GM23338 (cell line): ENCODE measurements around the gene HMX2. TPM values are rescaled to one million over a fixed set of nuclear protein-coding genes. Genes with fewer than 3 reads are reported as not detected.

Experiments used
- ATAC-seq: fragments of 200-7000 bp; cut with Tn5 transposase; 3 replicates; pipeline ENCODE4 v1.9.1; 2020
- DNase-seq: peaks from one replicate; pipeline ENCODE4 v3.0.0-alpha.2; 2015; ENCODE audit warnings: low spot score
- H2AFZ ChIP-seq: fragments of 200-600 bp; sonication (generic); 2 replicates; pipeline ENCODE4 v1.8.0; 2016; ENCODE audit warnings: antibody characterized with exemption, mild to moderate bottlenecking, moderate library complexity
- H3F3A ChIP-seq: fragments of 200-600 bp; sonication (generic); replicated peaks from 2 replicates; pipeline ENCODE4 v1.8.0; 2017; ENCODE audit warnings: antibody characterized with exemption, mixed run types, low read depth
- H3K27ac ChIP-seq: fragments of 200-600 bp; sonication (generic); 2 replicates; pipeline ENCODE4 v1.6.1; 2016; ENCODE audit warnings: low read depth
- H3K27me3 ChIP-seq: fragments of 200-600 bp; sonication (generic); 2 replicates; pipeline ENCODE4 v1.8.0; 2016; ENCODE audit warnings: mild to moderate bottlenecking, mixed run types, moderate library complexity; ENCODE audit not compliant: insufficient read depth
- H3K36me3 ChIP-seq: fragments of 200-600 bp; sonication (generic); 2 replicates; pipeline ENCODE4 v1.8.0; 2016; ENCODE audit warnings: mild to moderate bottlenecking; ENCODE audit not compliant: insufficient read depth
- H3K4me1 ChIP-seq: fragments of 200-600 bp; sonication (generic); 2 replicates; pipeline ENCODE4 v1.8.0; 2016; ENCODE audit warnings: mild to moderate bottlenecking, moderate library complexity; ENCODE audit not compliant: insufficient read depth
- H3K4me2 ChIP-seq: fragments of 200-600 bp; sonication (generic); 2 replicates; pipeline ENCODE4 v1.7.1; 2017; ENCODE audit warnings: mixed run types
- H3K4me3 ChIP-seq: fragments of 200-600 bp; sonication (generic); 2 replicates; pipeline ENCODE4 v1.6.1; 2016; ENCODE audit warnings: mixed run types
- H3K79me2 ChIP-seq: fragments of 200-600 bp; sonication (generic); replicated peaks from 2 replicates; pipeline ENCODE4 v1.8.0; 2017; ENCODE audit warnings: mild to moderate bottlenecking; ENCODE audit not compliant: insufficient read depth
- H3K9me2 ChIP-seq: fragments of 200-600 bp; sonication (generic); 2 replicates; pipeline ENCODE4 v1.8.0; 2017; ENCODE audit not compliant: insufficient read depth
- H4K20me1 ChIP-seq: fragments of 200-600 bp; sonication (generic); replicated peaks from 2 replicates; pipeline ENCODE4 v1.8.0; 2017; ENCODE audit warnings: mild to moderate bottlenecking; ENCODE audit not compliant: insufficient read depth
- H3K27ac Mint-ChIP-seq: 2 replicates; pipeline ENCODE4 v1.8.0; 2020; ENCODE audit warnings: inconsistent platforms, mild to moderate bottlenecking, moderate library complexity, mixed read lengths
- H3K27me3 Mint-ChIP-seq: 3 replicates; pipeline ENCODE4 v1.8.0; 2022; ENCODE audit warnings: low read depth, mild to moderate bottlenecking, moderate library complexity, mixed read lengths, inconsistent platforms; ENCODE audit not compliant: insufficient read depth, poor library complexity
- H3K36me3 Mint-ChIP-seq: 3 replicates; pipeline ENCODE4 v1.8.0; 2021; ENCODE audit warnings: low read depth, mild to moderate bottlenecking, inconsistent platforms, moderate library complexity, mixed read lengths
- H3K4me1 Mint-ChIP-seq: 3 replicates; pipeline ENCODE4 v1.8.0; 2020; ENCODE audit warnings: mild to moderate bottlenecking, inconsistent platforms, mixed read lengths
- H3K4me3 Mint-ChIP-seq: 3 replicates; pipeline ENCODE4 v1.8.0; 2021; ENCODE audit warnings: moderate library complexity, mild to moderate bottlenecking, inconsistent platforms, mixed read lengths
- H3K9me3 Mint-ChIP-seq: 3 replicates; pipeline ENCODE4 v1.8.0; 2020; ENCODE audit warnings: moderate library complexity, mild to moderate bottlenecking, inconsistent platforms, mixed read lengths
- CTCF ChIP-seq, 2 experiments: fragments of 200-600 bp in 1 of 2; sonication (generic) in 1 of 2; conservative IDR thresholded peaks; 2 replicates each; pipeline versions ENCODE4 v1.5.1 to v1.6.1; 2016 to 2017; ENCODE audit warnings: antibody characterized with exemption in 2 of 2, low read depth in 2 of 2, mild to moderate bottlenecking in 2 of 2, moderate library complexity in 1 of 2
- ETS1 ChIP-seq: IDR thresholded peaks from 2 replicates; pipeline ENCODE4 v1.6.1; 2016; ENCODE audit warnings: antibody characterized with exemption
- EZH2 ChIP-seq: fragments of 200-600 bp; sonication (generic); IDR thresholded peaks from one replicate; pipeline ENCODE4 v1.8.0; 2017; ENCODE audit warnings: antibody characterized with exemption, mild to moderate bottlenecking, low read depth; ENCODE audit not compliant: unreplicated experiment
- EZH2phosphoT487 ChIP-seq: fragments of 200-600 bp; sonication (generic); IDR thresholded peaks from one replicate; pipeline ENCODE4 v1.8.1; 2018; ENCODE audit warnings: antibody characterized with exemption; ENCODE audit not compliant: unreplicated experiment
- POLR2AphosphoS5 ChIP-seq: IDR thresholded peaks from 2 replicates; pipeline ENCODE4 v1.6.1; 2016; ENCODE audit warnings: antibody characterized with exemption, low read depth
- REST ChIP-seq: IDR thresholded peaks from one replicate; pipeline ENCODE4 v1.6.1; 2018; ENCODE audit warnings: antibody characterized with exemption; ENCODE audit not compliant: unreplicated experiment
- STAT1 ChIP-seq: IDR thresholded peaks from one replicate; pipeline ENCODE4 v1.6.1; 2016; ENCODE audit warnings: antibody characterized with exemption; ENCODE audit not compliant: unreplicated experiment
- ZNF331 ChIP-seq: fragments of 250-450 bp; sonication (Bioruptor Pico); IDR thresholded peaks from 2 replicates; pipeline ENCODE4 v1.5.0; 2020; ENCODE audit warnings: low read depth, mild to moderate bottlenecking, moderate library complexity
- ZNF462 ChIP-seq: fragments of 250-450 bp; sonication (Bioruptor Pico); IDR thresholded peaks from 2 replicates; pipeline ENCODE4 v1.5.0; 2020; ENCODE audit warnings: mild to moderate bottlenecking, moderate library complexity
- polyA plus RNA-seq: library from polyadenylated mRNA; unstranded; fragments of >200 nt; fragmentation: Nextera tagmentation; extraction: Ambion mirVana; gene quantifications from 2 replicates; pipeline ENCODE4 v1.2.1, GENCODE V29; 2016
- total RNA-seq: library from RNA; depleted of rRNA; stranded (reverse); fragments of >200 nt; shearing (Covaris generic); gene quantifications from 2 replicates; pipeline ENCODE4 v1.2.3, GENCODE V29; 2014

Gene HMX2
- total and polyA plus RNA-seq, 2 experiments from 2014 or later, result 2.6 to 3.4 TPM

GRCh38 chr10:123146894-123147634, 872 bp upstream of the HMX2 start:
- Histone ChIP-seq H4K20me1 (peaks cover 8% of the 10 kb centered on the region; the same call in 1 of the 2 replicates), H3K27me3 (peaks cover 97% of the 10 kb centered on the region), H3K9me2 (no peaks in the 10 kb centered on the region), H3K4me1 (peaks cover 72% of the 10 kb centered on the region), H3F3A (peaks cover 52% of the 10 kb centered on the region), H3K27ac (no peak overlapping the region), H3K4me3 (peak overlapping the region; percentile 60), H3K4me2 (peak overlapping the region; percentile 83), H2AFZ (peak overlapping the region; percentile 90; the same call in 1 of the 2 replicates), H3K36me3 (no peaks in the 10 kb centered on the region), H3K79me2 (no peaks in the 10 kb centered on the region)
- DNase-seq, result no peak
- TF ChIP-seq ETS1, result no peak
- TF ChIP-seq ZNF462 (CRISPR knock-in tag), result no peak
- TF ChIP-seq STAT1, result no peak
- peak; percentile 95 for TF ChIP-seq EZH2
- TF ChIP-seq ZNF331, result no peak
- peak; percentile 50 for TF ChIP-seq EZH2phosphoT487
- no peak for TF ChIP-seq POLR2AphosphoS5
- TF ChIP-seq CTCF (conservative IDR thresholded peaks at IDR 0.05; ENCODE audit: low read depth in 2 of 2), result no peak
- TF ChIP-seq REST, result no peak
- H3K9me3 Mint-ChIP-seq, result peaks cover 5% of the 10 kb centered on the region; the same call in 2 of the 3 replicates
- H3K27ac Mint-ChIP-seq, result no peak overlapping the region
- no peak for ATAC-seq
- H3K4me1 Mint-ChIP-seq, result peaks cover 61% of the 10 kb centered on the region
- peaks cover 15% of the 10 kb centered on the region; the same call in 2 of the 3 replicates for H3K36me3 Mint-ChIP-seq
- H3K4me3 Mint-ChIP-seq, result peak overlapping the region; percentile 56
- H3K27me3 Mint-ChIP-seq, result peaks cover 87% of the 10 kb centered on the region
